ENCODE measurements around the gene DYRK3.

- TF ChIP-seq CTCF (IDR thresholded peaks at IDR 0.05), result no peak
- no peak for TF ChIP-seq POLR2A (IDR thresholded peaks at IDR 0.05)
These were observed 41.2 kb downstream of the DYRK3 start for GRCh38 chr1:206676499-206676898.

All from heart left ventricle (tissue), 13 donors.